ENCODE results near the gene CD207.

Gene CD207

DNA sequence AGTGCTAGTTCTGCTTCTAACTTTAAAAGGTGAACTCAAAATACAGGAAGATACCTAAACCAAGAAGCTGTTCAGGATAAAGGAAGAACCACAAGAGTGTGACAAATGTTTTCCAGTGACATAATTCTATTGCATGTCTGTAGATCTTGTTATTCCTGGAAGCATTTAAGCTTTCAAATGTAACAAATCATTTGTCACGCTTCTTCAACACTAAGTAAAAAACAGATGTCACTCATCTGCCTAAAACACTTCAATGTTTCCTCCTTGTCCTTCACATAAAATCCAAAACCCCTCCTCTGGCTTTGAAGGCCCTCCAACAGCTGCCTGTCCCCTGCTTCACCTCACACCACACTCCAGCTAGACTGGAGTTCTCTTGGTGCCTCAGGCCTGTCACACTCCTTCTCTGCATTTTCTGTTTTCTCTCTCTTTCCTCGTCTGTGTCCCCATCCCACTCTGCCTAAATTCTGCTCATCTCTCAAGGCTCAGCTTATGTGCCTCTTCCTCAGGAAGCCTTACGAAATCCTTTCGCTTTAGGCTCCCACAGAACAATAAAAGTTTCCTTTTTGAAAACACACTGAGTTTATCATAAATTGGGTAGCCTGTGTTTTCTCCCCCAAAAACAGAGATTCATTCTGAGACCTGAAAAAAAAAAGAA lies 8.8 kb downstream of the CD207 start:
- Histone ChIP-seq H3K36me3 (ENCODE audit: insufficient read depth, low read length) (no peaks in the 10 kb centered on the region), H3K4me3 (no peak overlapping the region), H3K27ac (no peak overlapping the region), H3K9me3 (ENCODE audit: low read depth, low read length) (no peaks in the 10 kb centered on the region), H3K9ac (ENCODE audit: insufficient read length) (no peak overlapping the region)
- DNase-seq (ENCODE audit: low read depth, low spot score) = no peak
- TF ChIP-seq POLR2AphosphoS5 (IDR thresholded peaks at IDR 0.05; ENCODE audit: borderline replicate concordance, low read depth, low read length) (no peak), FOXP2 (optimal IDR thresholded peaks at IDR 0.05; ENCODE audit: control extremely low read depth, extremely low read length, insufficient read depth) (no peak), EZH2 (IDR thresholded peaks at IDR 0.05) (no peak)

GRCh38 chr2:70823249-70823648 lies 12.4 kb downstream of the CD207 start:
- no peak overlapping the region for H3K4me3 ChIP-seq
- TF ChIP-seq EZH2 (IDR thresholded peaks at IDR 0.05) (no peak), FOXP2 (optimal IDR thresholded peaks at IDR 0.05; ENCODE audit: control extremely low read depth, extremely low read length, insufficient read depth) (no peak)
- DNase-seq (ENCODE audit: low read depth, low spot score) = no peak
- no peaks in the 10 kb centered on the region for H3K36me3 ChIP-seq (ENCODE audit: insufficient read depth, low read length)
- H3K9ac ChIP-seq (ENCODE audit: insufficient read length) = no peak overlapping the region
- no peaks in the 10 kb centered on the region for H3K9me3 ChIP-seq (ENCODE audit: low read depth, low read length)
- H3K27ac ChIP-seq = no peak overlapping the region

DNA sequence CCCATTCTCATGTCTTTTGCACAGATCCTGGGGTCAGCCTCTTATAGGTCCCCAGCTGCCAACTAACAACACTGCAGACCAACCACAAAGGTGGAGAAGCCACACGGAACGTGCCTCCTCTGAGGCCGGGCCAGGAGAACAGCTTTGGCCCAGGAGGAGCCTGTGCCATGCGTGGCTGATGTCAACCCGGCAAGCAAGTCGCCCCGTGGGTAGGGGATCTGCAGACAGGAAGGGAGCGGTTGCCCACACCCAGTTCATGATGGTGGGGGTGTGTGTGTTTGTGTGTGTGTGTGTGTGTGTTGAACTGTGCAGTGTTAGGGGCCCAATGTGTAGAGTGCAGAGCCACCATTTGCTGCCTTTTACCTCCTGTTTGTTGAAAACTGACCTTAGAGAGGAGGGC lies 12.8 kb downstream of the CD207 start:
- no peak for DNase-seq (ENCODE audit: low read depth, low spot score)
- TF ChIP-seq FOXP2 (optimal IDR thresholded peaks at IDR 0.05; ENCODE audit: control extremely low read depth, extremely low read length, insufficient read depth) (no peak), POLR2AphosphoS5 (IDR thresholded peaks at IDR 0.05; ENCODE audit: borderline replicate concordance, low read depth, low read length) (no peak), EZH2 (IDR thresholded peaks at IDR 0.05) (no peak)
- Histone ChIP-seq H3K9me3 (ENCODE audit: low read depth, low read length) (no peaks in the 10 kb centered on the region), H3K9ac (ENCODE audit: insufficient read length) (no peak overlapping the region), H3K4me3 (no peak overlapping the region), H3K36me3 (ENCODE audit: insufficient read depth, low read length) (no peaks in the 10 kb centered on the region), H3K27ac (no peak overlapping the region)

- H3K4me3 ChIP-seq = no peak within 1 kb of the TSS
- no peaks in the 10 kb centered on the region for H3K9me3 ChIP-seq (ENCODE audit: low read depth, low read length)
- no peak within 1 kb of the TSS for H3K27ac ChIP-seq
- TF ChIP-seq FOXP2 (optimal IDR thresholded peaks at IDR 0.05; ENCODE audit: control extremely low read depth, extremely low read length, insufficient read depth) (no peak), POLR2AphosphoS5 (IDR thresholded peaks at IDR 0.05; ENCODE audit: borderline replicate concordance, low read depth, low read length) (no peak), EZH2 (IDR thresholded peaks at IDR 0.05) (no peak)
- no peak for DNase-seq (ENCODE audit: low read depth, low spot score)
- no peak within 1 kb of the TSS for H3K9ac ChIP-seq (ENCODE audit: insufficient read length)
- H3K36me3 ChIP-seq (ENCODE audit: insufficient read depth, low read length) = no peaks in the 10 kb centered on the region
Observed at GRCh38 chr2:70820499-70820898, 15.1 kb downstream of the CD207 start, which contains the start of gene CLEC4F. CLEC4F (minus strand) TSS chr2:70820599; CDS start chr2:70820523, 76 bp downstream.

DNA sequence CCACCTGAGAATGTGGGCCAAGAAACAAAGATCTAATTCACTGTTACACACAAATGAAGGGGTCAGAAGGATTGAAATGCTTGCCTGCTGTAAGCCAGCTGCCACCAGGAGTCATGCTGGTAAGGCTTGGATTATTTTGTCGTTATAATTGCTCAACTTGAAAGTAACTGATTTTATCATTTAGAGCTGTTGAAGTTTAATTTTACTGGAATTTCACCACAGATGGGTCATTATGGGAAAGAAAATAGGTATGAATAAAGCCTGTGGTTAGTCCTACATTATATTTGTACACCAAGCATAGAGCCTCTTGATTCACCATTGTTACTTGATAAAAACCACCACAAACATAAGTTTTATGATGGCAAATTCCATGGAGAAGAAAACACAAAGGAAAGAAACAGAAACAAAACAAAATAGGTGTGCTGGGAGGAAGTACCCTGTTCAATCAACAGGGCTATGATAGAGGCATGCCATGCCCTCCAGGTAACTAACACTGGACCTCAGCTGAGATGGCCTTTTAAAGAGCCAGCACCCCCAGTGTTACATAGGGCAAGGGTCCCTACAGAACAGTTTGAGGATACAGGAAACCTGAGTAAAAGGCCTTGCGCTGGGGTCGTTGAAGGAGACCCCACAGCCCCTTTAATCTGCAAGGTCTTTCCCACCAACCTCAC lies 18.2 kb downstream of the CD207 start:
- TF ChIP-seq FOXP2 (optimal IDR thresholded peaks at IDR 0.05; ENCODE audit: control extremely low read depth, extremely low read length, insufficient read depth) = no peak
- DNase-seq (ENCODE audit: low read depth, low spot score) = no peak
- no peak overlapping the region for H3K9ac ChIP-seq (ENCODE audit: insufficient read length)

DNA sequence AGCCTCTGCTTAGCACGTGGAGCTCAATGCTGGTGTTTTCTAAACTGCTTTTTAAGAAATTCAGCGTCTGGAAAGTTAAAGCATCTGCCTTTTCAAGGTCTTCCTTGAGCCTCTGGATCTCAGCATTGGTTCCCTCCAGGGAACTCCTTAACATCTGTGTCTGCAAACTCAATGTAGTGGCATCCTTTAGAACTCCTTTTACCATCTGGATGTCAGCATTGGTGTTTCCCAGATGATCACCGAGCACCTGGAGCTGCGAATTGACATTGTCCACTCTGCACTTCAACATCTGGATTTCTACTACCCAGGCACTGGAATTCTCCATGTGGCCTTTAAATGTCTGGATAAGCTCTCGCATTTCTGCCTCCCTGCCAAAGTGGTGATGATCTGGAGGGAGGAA lies 18.9 kb downstream of the CD207 start:
- no peak for DNase-seq (ENCODE audit: low read depth, low spot score)
- Histone ChIP-seq H3K27ac (no peak overlapping the region), H3K36me3 (ENCODE audit: insufficient read depth, low read length) (no peaks in the 10 kb centered on the region), H3K9ac (ENCODE audit: insufficient read length) (no peak overlapping the region), H3K4me3 (no peak overlapping the region), H3K9me3 (ENCODE audit: low read depth, low read length) (no peaks in the 10 kb centered on the region)
- TF ChIP-seq FOXP2 (optimal IDR thresholded peaks at IDR 0.05; ENCODE audit: control extremely low read depth, extremely low read length, insufficient read depth) = no peak

More for the DNA sequence above, 18.2 kb downstream of the CD207 start:
- no peaks in the 10 kb centered on the region for H3K9me3 ChIP-seq (ENCODE audit: low read depth, low read length)
- H3K36me3 ChIP-seq (ENCODE audit: insufficient read depth, low read length) = no peaks in the 10 kb centered on the region
- no peak overlapping the region for H3K4me3 ChIP-seq
- no peak overlapping the region for H3K27ac ChIP-seq

DNA sequence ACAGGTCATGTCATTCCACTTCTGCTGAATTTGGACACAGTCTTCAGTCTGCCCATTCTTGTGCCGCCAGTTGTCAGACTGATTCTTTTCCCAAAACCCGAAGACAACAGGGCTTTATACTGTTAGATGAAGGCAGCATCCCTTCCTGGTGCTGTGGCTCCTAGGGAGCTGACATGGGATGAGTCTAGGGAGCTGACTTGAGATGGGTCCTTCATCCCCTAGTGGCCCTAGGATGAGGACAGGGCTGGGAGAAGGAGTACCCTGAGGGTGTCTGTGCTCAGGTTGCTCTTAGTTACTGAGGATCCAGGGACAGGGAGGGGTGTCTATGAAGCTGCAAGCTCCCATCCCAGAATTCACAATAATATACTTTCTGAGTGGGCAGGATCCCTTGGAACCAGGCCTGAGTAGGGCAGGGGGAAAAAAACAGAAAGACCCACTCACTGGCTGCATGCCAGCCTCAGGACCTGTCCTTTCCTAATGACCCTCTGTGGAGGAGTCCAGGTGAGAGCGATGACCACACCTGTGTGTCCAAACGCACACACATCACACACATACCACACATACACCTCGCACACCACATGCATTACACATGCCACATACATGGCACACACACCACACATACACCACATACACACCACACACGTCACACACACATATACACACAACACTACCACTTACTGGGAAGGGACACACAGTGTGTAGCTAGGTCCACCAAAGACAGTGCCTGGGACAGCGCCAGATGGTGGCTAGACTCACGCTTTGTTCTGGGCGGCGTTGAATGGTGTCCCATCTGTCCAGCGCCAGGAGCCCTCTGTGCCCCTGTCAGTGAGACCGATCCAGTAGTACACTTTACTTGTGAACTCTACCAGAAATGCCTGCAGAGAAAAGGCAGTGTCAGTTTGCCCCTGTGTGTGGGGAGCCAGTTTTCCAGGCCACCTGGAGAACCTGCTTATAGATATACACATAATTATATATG lies 26.3 kb downstream of the CD207 start:
- H3K27ac ChIP-seq = no peak overlapping the region
- no peaks in the 10 kb centered on the region for H3K9me3 ChIP-seq (ENCODE audit: low read depth, low read length)
- no peak overlapping the region for H3K9ac ChIP-seq (ENCODE audit: insufficient read length)
- H3K36me3 ChIP-seq (ENCODE audit: insufficient read depth, low read length) = no peaks in the 10 kb centered on the region
- TF ChIP-seq POLR2AphosphoS5 (IDR thresholded peaks at IDR 0.05; ENCODE audit: borderline replicate concordance, low read depth, low read length) (no peak), FOXP2 (optimal IDR thresholded peaks at IDR 0.05; ENCODE audit: control extremely low read depth, extremely low read length, insufficient read depth) (no peak), EZH2 (IDR thresholded peaks at IDR 0.05) (no peak)
- no peak for DNase-seq (ENCODE audit: low read depth, low spot score)
- no peak overlapping the region for H3K4me3 ChIP-seq

GRCh38 chr2:70807828-70808118 lies 27.8 kb downstream of the CD207 start:
- no peak overlapping the region for H3K27ac ChIP-seq
- no peaks in the 10 kb centered on the region for H3K36me3 ChIP-seq (ENCODE audit: insufficient read depth, low read length)
- no peaks in the 10 kb centered on the region for H3K9me3 ChIP-seq (ENCODE audit: low read depth, low read length)
- no peak overlapping the region for H3K9ac ChIP-seq (ENCODE audit: insufficient read length)
- H3K4me3 ChIP-seq = no peak overlapping the region
- TF ChIP-seq FOXP2 (optimal IDR thresholded peaks at IDR 0.05; ENCODE audit: control extremely low read depth, extremely low read length, insufficient read depth) (no peak), POLR2AphosphoS5 (IDR thresholded peaks at IDR 0.05; ENCODE audit: borderline replicate concordance, low read depth, low read length) (no peak), EZH2 (IDR thresholded peaks at IDR 0.05) (no peak)
- no peak for DNase-seq (ENCODE audit: low read depth, low spot score)

Data from SK-N-MC (cell line).